Type B pancreatic cell (in vitro differentiated cells): ENCODE results near the gene MYOD1. TPM values are rescaled to one million over a fixed set of nuclear protein-coding genes. Genes with fewer than 3 reads are reported as not detected.

Experiments used
- DNase-seq: peaks from one replicate; pipeline ENCODE4 v3.0.0; 2021; ENCODE audit warnings: mixed read lengths; ENCODE audit not compliant: unreplicated experiment; ENCODE audit errors: extremely low spot score
- H3K27ac Mint-ChIP-seq: 2 replicates; pipeline ENCODE4 v1.8.0; 2021; ENCODE audit warnings: mild to moderate bottlenecking, mixed read lengths
- H3K27me3 Mint-ChIP-seq: 2 replicates; pipeline ENCODE4 v1.8.0; 2021; ENCODE audit warnings: mixed read lengths
- H3K36me3 Mint-ChIP-seq: 2 replicates; pipeline ENCODE4 v1.8.0; 2021; ENCODE audit warnings: mixed read lengths
- H3K4me1 Mint-ChIP-seq: one replicate; pipeline ENCODE4 v1.8.0; 2021; ENCODE audit warnings: mixed read lengths; ENCODE audit not compliant: unreplicated experiment
- H3K4me3 Mint-ChIP-seq: 2 replicates; pipeline ENCODE4 v1.8.0; 2021; ENCODE audit warnings: mild to moderate bottlenecking, mixed read lengths
- H3K9me3 Mint-ChIP-seq: 2 replicates; pipeline ENCODE4 v1.8.0; 2021; ENCODE audit warnings: mixed read lengths
- CTCF ChIP-seq: fragments of 200-600 bp; sonication (generic); conservative IDR thresholded peaks from 2 replicates; pipeline ENCODE4 v1.5.0; 2021; ENCODE audit warnings: antibody characterized with exemption, mild to moderate bottlenecking
- total RNA-seq: library from RNA; stranded (reverse); gene quantifications from 2 replicates; pipeline ENCODE4 v1.2.1, GENCODE V29; 2021; ENCODE audit warnings: low replicate concordance

The MYOD1 gene
- total RNA-seq, 1 donor from 2014 or later, result 3.6 TPM

GRCh38 chr11:17697175-17697949, 22.0 kb upstream of the MYOD1 start:
- no peak overlapping the region for H3K27ac Mint-ChIP-seq
- H3K9me3 Mint-ChIP-seq, result no peaks in the 10 kb centered on the region
- no peak for TF ChIP-seq CTCF
- no peak for DNase-seq
- H3K4me1 Mint-ChIP-seq, result peaks cover 16% of the 10 kb centered on the region
- no peak overlapping the region for H3K4me3 Mint-ChIP-seq
- H3K27me3 Mint-ChIP-seq, result peaks cover 69% of the 10 kb centered on the region
- peaks cover 4% of the 10 kb centered on the region for H3K36me3 Mint-ChIP-seq

GRCh38 chr11:17699147-17700114, 19.9 kb upstream of the MYOD1 start:
- DNase-seq, result no peak
- H3K4me1 Mint-ChIP-seq, result peaks cover 16% of the 10 kb centered on the region
- peaks cover 10% of the 10 kb centered on the region for H3K9me3 Mint-ChIP-seq
- no peak overlapping the region for H3K4me3 Mint-ChIP-seq
- H3K27ac Mint-ChIP-seq, result no peak overlapping the region
- no peak for TF ChIP-seq CTCF
- H3K36me3 Mint-ChIP-seq, result peaks cover 4% of the 10 kb centered on the region
- H3K27me3 Mint-ChIP-seq, result peaks cover 49% of the 10 kb centered on the region

- DNase-seq, result no peak
- no peak for TF ChIP-seq CTCF
- Mint-ChIP-seq H3K9me3 (peaks cover 10% of the 10 kb centered on the region), H3K4me1 (peaks cover 10% of the 10 kb centered on the region), H3K4me3 (no peak overlapping the region), H3K36me3 (no peaks in the 10 kb centered on the region), H3K27ac (no peak overlapping the region), H3K27me3 (peaks cover 52% of the 10 kb centered on the region)
Measured at GRCh38 chr11:17700991-17701390, 18.4 kb upstream of the MYOD1 start.

- Mint-ChIP-seq H3K4me1 (peaks cover 10% of the 10 kb centered on the region), H3K36me3 (no peaks in the 10 kb centered on the region), H3K27me3 (peaks cover 41% of the 10 kb centered on the region), H3K9me3 (peaks cover 10% of the 10 kb centered on the region), H3K27ac (no peak overlapping the region), H3K4me3 (no peak overlapping the region)
- TF ChIP-seq CTCF, result no peak
- no peak for DNase-seq
Measured at GRCh38 chr11:17702876-17703275, 16.5 kb upstream of the MYOD1 start.

DNA sequence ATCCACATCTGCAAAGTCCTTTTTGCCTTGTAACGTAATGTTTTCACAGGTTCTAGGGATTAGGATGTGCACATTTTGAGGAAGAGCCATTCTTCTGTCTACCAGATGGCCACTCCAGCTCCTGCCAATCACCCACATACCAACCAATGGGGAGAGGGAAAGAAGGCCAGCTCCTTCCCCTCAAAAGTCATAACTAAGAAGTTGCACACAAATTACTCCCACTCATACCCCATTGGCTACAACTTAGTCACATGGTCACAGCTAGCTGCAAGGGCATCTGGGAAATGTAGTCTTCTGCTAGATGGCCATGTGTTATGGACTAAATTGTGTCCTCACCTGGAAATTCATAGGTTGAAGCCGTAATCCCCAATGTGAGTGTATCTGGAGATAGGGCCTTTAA, 15.4 kb upstream of the MYOD1 start:
- no peak for DNase-seq
- H3K36me3 Mint-ChIP-seq, result no peaks in the 10 kb centered on the region
- peaks cover 35% of the 10 kb centered on the region for H3K27me3 Mint-ChIP-seq
- H3K9me3 Mint-ChIP-seq, result peaks cover 10% of the 10 kb centered on the region
- peaks cover 10% of the 10 kb centered on the region for H3K4me1 Mint-ChIP-seq
- no peak overlapping the region for H3K4me3 Mint-ChIP-seq
- H3K27ac Mint-ChIP-seq, result no peak overlapping the region
- no peak for TF ChIP-seq CTCF
